HL-60 (cell line): Measurements from ENCODE around the gene LAMP5.
A peak's percentile ranks its signal among the peaks of the same experiment; 100 is the strongest.

ENCODE experiments used
- DNase-seq, 2 experiments: peaks; one replicate each; pipeline ENCODE4 v3.0.0-alpha.2; 2010 to 2020; ENCODE audit warnings: low read depth in 1 of 2, low spot score in 1 of 2
- H3K27ac ChIP-seq: fragments of 250-450 bp; sonication (Bioruptor Pico); replicated peaks from 2 replicates; pipeline ENCODE4 v1.5.1; 2020; ENCODE audit warnings: mild to moderate bottlenecking, moderate library complexity
- H3K27me3 ChIP-seq: fragments of 250-450 bp; sonication (Bioruptor Pico); 2 replicates; pipeline ENCODE4 v1.5.1; 2021; ENCODE audit warnings: mild to moderate bottlenecking, moderate library complexity; ENCODE audit not compliant: insufficient read depth, poor library complexity, severe bottlenecking
- H3K4me3 ChIP-seq: replicated peaks from 2 replicates; pipeline ENCODE4 v1.5.1; 2011; ENCODE audit warnings: mild to moderate bottlenecking, control low read depth, low read length; ENCODE audit not compliant: insufficient read depth
- CTCF ChIP-seq: IDR thresholded peaks from one replicate; pipeline ENCODE4 v1.5.1; 2011; ENCODE audit warnings: low read length, control low read depth, inconsistent platforms; ENCODE audit not compliant: insufficient read depth
- GABPA ChIP-seq: IDR thresholded peaks from 2 replicates; pipeline ENCODE4 v1.6.1; 2012; ENCODE audit warnings: low read depth
- POLR2AphosphoS5 ChIP-seq: IDR thresholded peaks from 2 replicates; pipeline ENCODE4 v1.6.1; 2012; ENCODE audit warnings: low read depth
- SPI1 ChIP-seq: IDR thresholded peaks from 2 replicates; pipeline ENCODE4 v1.6.1; 2012; ENCODE audit warnings: low read depth, mild to moderate bottlenecking, borderline replicate concordance
- TF ChIP-seq, protein P1 (sequence below): IDR thresholded peaks from 2 replicates; pipeline ENCODE4 v1.6.1; 2012; ENCODE audit warnings: low read depth; ENCODE audit not compliant: insufficient replicate concordance

The LAMP5 gene

DNA sequence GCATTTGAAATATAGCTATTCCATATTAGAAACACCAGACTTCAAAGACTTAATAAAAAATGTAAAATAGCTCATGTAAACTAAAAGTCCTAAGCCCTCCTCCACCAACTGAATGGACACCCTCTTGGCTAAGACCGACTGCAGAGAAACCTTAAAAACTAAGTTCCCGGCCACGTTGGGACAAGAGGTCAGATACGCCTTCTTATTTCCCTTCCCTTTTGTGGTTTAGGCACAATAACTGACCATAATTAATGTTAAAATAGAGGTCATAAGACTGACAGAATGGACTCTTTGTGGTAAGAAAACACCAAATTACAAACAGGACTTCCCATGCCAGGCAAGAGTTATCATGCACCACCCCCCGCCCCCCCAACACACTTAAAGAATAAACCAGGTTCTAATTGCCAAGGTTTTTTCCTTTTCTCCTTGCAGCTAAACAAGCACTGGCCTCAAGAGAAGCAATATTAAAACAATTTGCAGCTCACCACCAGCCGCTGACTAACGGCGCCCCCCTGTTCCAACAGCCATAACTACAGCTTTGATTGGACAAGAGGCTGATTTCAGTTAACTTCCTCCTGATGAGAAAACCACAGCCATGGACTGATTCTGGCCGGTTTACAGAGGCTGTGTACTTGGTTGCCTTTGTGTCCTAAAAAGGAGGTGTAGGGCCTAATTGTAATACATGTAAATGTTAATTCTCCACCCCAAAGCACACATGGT is 10.7 kb upstream of the LAMP5 start:
- DNase-seq = peak in 1 of 2 experiments; percentile 17
- peaks cover 30% of the 10 kb centered on the region for H3K27me3 ChIP-seq
- no peak for TF ChIP-seq GABPA
- TF ChIP-seq, protein P1, sequence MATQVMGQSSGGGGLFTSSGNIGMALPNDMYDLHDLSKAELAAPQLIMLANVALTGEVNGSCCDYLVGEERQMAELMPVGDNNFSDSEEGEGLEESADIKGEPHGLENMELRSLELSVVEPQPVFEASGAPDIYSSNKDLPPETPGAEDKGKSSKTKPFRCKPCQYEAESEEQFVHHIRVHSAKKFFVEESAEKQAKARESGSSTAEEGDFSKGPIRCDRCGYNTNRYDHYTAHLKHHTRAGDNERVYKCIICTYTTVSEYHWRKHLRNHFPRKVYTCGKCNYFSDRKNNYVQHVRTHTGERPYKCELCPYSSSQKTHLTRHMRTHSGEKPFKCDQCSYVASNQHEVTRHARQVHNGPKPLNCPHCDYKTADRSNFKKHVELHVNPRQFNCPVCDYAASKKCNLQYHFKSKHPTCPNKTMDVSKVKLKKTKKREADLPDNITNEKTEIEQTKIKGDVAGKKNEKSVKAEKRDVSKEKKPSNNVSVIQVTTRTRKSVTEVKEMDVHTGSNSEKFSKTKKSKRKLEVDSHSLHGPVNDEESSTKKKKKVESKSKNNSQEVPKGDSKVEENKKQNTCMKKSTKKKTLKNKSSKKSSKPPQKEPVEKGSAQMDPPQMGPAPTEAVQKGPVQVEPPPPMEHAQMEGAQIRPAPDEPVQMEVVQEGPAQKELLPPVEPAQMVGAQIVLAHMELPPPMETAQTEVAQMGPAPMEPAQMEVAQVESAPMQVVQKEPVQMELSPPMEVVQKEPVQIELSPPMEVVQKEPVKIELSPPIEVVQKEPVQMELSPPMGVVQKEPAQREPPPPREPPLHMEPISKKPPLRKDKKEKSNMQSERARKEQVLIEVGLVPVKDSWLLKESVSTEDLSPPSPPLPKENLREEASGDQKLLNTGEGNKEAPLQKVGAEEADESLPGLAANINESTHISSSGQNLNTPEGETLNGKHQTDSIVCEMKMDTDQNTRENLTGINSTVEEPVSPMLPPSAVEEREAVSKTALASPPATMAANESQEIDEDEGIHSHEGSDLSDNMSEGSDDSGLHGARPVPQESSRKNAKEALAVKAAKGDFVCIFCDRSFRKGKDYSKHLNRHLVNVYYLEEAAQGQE = no peak
- no peak for TF ChIP-seq SPI1
- TF ChIP-seq POLR2AphosphoS5 = no peak
- no peak for TF ChIP-seq CTCF
- no peak overlapping the region for H3K27ac ChIP-seq
- no peak overlapping the region for H3K4me3 ChIP-seq

DNA sequence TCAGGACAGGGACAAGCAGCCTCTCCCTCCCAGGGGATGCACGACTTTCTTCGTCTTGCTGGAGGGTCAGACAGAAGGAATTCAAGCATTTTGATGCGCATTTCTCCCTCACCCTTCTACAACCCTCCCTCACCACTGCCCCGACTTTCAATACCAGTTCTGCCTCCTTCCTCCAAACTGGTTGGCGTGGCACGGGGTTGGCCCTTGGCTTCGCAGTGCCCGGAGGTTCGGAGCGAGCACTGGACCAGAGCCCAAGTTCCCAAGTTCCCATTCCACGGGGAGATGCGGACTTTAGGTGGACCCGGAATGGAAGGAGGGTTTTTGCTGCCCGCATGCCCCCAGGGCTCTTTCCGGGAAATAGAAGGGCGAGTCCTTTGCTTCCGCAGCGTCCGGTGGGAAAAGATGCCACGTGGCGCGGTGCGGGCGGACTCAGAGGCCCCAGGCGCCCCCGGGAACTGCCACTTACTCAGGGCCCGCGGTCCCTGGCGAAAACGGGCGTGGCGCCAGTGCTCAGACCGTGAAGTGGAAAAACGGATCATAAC is 8.0 kb upstream of the LAMP5 start:
- TF ChIP-seq POLR2AphosphoS5 = no peak
- TF ChIP-seq CTCF = no peak
- no peak for TF ChIP-seq SPI1
- TF ChIP-seq, protein P1 = no peak
- no peak for TF ChIP-seq GABPA
- H3K27ac ChIP-seq = no peak overlapping the region
- no peak overlapping the region for H3K4me3 ChIP-seq
- no peak for DNase-seq
- H3K27me3 ChIP-seq = peaks cover 39% of the 10 kb centered on the region

- Histone ChIP-seq H3K27ac (no peak overlapping the region), H3K4me3 (no peak overlapping the region), H3K27me3 (peaks cover 39% of the 10 kb centered on the region)
- DNase-seq = no peak
- no peak for TF ChIP-seq GABPA
- TF ChIP-seq POLR2AphosphoS5 = no peak
- TF ChIP-seq, protein P1 = no peak
- TF ChIP-seq SPI1 = no peak
- no peak for TF ChIP-seq CTCF
These were observed 7.4 kb upstream of the LAMP5 start for GRCh38 chr20:9506964-9507369.
